ENCODE measurements around the gene HDAC2.
A peak's percentile ranks its signal among the peaks of the same experiment; 100 is the strongest.
"Not testable (repeated sequence)": the region's sequence is repeated elsewhere in the genome, so short reads cannot be mapped to it uniquely, and the experiment has no call there.

HDAC2 gene

GRCh38 chr6:113989675-113990074, 18.7 kb upstream of the HDAC2 start:
- TF ChIP-seq, protein P1, sequence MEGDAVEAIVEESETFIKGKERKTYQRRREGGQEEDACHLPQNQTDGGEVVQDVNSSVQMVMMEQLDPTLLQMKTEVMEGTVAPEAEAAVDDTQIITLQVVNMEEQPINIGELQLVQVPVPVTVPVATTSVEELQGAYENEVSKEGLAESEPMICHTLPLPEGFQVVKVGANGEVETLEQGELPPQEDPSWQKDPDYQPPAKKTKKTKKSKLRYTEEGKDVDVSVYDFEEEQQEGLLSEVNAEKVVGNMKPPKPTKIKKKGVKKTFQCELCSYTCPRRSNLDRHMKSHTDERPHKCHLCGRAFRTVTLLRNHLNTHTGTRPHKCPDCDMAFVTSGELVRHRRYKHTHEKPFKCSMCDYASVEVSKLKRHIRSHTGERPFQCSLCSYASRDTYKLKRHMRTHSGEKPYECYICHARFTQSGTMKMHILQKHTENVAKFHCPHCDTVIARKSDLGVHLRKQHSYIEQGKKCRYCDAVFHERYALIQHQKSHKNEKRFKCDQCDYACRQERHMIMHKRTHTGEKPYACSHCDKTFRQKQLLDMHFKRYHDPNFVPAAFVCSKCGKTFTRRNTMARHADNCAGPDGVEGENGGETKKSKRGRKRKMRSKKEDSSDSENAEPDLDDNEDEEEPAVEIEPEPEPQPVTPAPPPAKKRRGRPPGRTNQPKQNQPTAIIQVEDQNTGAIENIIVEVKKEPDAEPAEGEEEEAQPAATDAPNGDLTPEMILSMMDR (IDR thresholded peaks at IDR 0.05; ENCODE audit: poor library complexity, severe bottlenecking) = no peak
- H3K36me3 ChIP-seq (ENCODE audit: low read depth) = no peaks in the 10 kb centered on the region
- no peaks in the 10 kb centered on the region for H3K9me3 ChIP-seq (ENCODE audit: severe bottlenecking)
- H3K27ac ChIP-seq (ENCODE audit: poor library complexity, severe bottlenecking) = no peak overlapping the region
- no peak overlapping the region for H3K4me3 ChIP-seq (ENCODE audit: severe bottlenecking)
- no peak for DNase-seq (ENCODE audit: low spot score)
- no peak for ATAC-seq (ENCODE audit: low read depth)
- no peaks in the 10 kb centered on the region for H3K27me3 ChIP-seq (ENCODE audit: insufficient read depth, poor library complexity, severe bottlenecking)
- no peaks in the 10 kb centered on the region for H3K4me1 ChIP-seq (ENCODE audit: insufficient read depth, poor library complexity, severe bottlenecking)

DNA sequence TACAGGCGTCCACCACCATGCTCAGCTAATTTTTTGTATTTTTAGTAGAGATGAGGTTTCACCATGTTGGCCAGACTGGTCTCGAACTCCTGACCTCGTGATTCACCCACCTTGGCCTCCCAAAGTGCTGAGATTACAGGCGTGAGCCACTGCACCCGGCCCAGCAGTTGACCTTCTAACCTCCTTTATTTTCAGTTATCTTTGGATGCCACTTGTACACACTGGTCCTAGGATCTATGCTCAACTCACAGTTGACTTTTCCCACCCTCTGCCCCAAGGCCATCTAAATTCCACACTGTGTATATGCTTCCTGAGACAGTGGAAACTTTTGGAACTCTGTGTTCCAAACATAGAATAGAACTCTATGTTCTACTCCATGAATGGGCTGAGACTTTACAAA, 11.7 kb upstream of the HDAC2 start:
- H3K4me1 ChIP-seq (ENCODE audit: insufficient read depth, poor library complexity, severe bottlenecking); H3K4me3 ChIP-seq (ENCODE audit: severe bottlenecking); H3K27ac ChIP-seq (ENCODE audit: poor library complexity, severe bottlenecking); H3K36me3 ChIP-seq (ENCODE audit: low read depth); H3K27me3 ChIP-seq (ENCODE audit: insufficient read depth, poor library complexity, severe bottlenecking); DNase-seq (ENCODE audit: low spot score); H3K9me3 ChIP-seq (ENCODE audit: severe bottlenecking); ATAC-seq (ENCODE audit: low read depth): not testable (repeated sequence)

DNA sequence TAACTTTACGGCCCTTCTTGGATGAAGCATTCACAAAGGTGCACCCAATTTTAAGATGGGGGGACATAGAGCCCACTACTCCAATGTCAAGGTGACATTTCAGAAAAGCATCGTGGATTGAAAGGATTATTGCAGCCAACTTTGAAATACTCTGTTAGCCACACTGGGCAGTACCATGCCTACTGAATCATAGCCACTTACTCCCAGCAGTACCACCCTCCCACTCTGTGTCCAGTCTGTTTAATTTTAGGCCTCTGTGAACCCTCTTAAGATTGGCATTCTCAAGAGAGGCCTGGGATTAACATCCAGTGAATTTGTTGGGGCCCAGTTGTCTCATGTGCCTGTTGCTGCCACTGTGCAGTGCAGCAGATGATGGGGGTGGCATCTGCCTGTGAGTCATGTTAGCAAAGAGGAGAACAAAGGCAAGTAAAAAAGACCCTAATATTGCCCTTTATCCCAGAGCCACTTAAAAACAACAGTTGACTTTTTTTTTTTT, 11.2 kb upstream of the HDAC2 start:
- DNase-seq (ENCODE audit: low spot score) (no peak), ATAC-seq (ENCODE audit: low read depth) (no peak)
- TF ChIP-seq, protein P1 (IDR thresholded peaks at IDR 0.05; ENCODE audit: poor library complexity, severe bottlenecking) = no peak
- Histone ChIP-seq H3K4me3 (ENCODE audit: severe bottlenecking) (no peak overlapping the region), H3K36me3 (ENCODE audit: low read depth) (no peaks in the 10 kb centered on the region), H3K27ac (ENCODE audit: poor library complexity, severe bottlenecking) (no peak overlapping the region), H3K27me3 (ENCODE audit: insufficient read depth, poor library complexity, severe bottlenecking) (no peaks in the 10 kb centered on the region), H3K4me1 (ENCODE audit: insufficient read depth, poor library complexity, severe bottlenecking) (no peaks in the 10 kb centered on the region), H3K9me3 (ENCODE audit: severe bottlenecking) (no peaks in the 10 kb centered on the region)

DNA sequence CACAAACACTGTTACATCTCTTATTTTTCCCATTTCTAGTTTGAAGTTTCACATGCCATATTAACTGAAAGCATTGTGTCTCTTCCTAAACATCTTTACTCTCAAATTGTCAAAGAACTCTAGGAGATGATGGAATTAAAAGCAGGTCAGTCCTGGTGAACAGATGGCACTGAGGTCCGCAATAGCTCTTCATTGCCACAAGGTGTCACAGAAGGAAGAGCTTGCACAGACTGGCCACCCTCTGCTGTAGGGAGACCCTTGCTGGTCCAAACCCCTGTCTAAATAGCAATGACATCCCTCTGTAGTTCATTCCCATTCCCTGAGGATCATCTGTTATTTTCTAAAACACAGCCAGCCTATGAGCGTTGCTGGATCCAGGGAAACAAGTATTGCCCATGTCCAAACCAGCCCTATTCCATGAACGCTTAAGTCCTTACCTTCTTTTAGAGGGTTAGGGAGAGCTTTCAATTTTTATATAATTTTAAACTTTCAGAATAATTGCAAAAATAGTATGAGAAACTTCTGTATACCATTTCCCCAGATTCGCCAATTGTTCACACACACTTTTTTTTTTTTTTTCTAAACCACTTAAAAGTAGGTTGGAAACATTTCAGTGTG, 10.1 kb upstream of the HDAC2 start:
- H3K27ac ChIP-seq (ENCODE audit: poor library complexity, severe bottlenecking) = no peak overlapping the region
- ATAC-seq (ENCODE audit: low read depth) (peak; percentile 76), DNase-seq (ENCODE audit: low spot score) (no peak)
- no peak overlapping the region for H3K4me3 ChIP-seq (ENCODE audit: severe bottlenecking)
- no peaks in the 10 kb centered on the region for H3K27me3 ChIP-seq (ENCODE audit: insufficient read depth, poor library complexity, severe bottlenecking)
- no peaks in the 10 kb centered on the region for H3K36me3 ChIP-seq (ENCODE audit: low read depth)
- TF ChIP-seq, protein P1 (IDR thresholded peaks at IDR 0.05; ENCODE audit: poor library complexity, severe bottlenecking) = peak; percentile 51
- no peaks in the 10 kb centered on the region for H3K4me1 ChIP-seq (ENCODE audit: insufficient read depth, poor library complexity, severe bottlenecking)
- H3K9me3 ChIP-seq (ENCODE audit: severe bottlenecking) = no peaks in the 10 kb centered on the region

GRCh38 chr6:113979937-113980336, 9.0 kb upstream of the HDAC2 start:
- Histone ChIP-seq H3K4me3 (ENCODE audit: severe bottlenecking) (no peak overlapping the region), H3K4me1 (ENCODE audit: insufficient read depth, poor library complexity, severe bottlenecking) (no peaks in the 10 kb centered on the region), H3K27me3 (ENCODE audit: insufficient read depth, poor library complexity, severe bottlenecking) (no peaks in the 10 kb centered on the region), H3K27ac (ENCODE audit: poor library complexity, severe bottlenecking) (no peak overlapping the region), H3K36me3 (ENCODE audit: low read depth) (no peaks in the 10 kb centered on the region), H3K9me3 (ENCODE audit: severe bottlenecking) (no peaks in the 10 kb centered on the region)
- TF ChIP-seq, protein P1 (IDR thresholded peaks at IDR 0.05; ENCODE audit: poor library complexity, severe bottlenecking) = no peak
- ATAC-seq (ENCODE audit: low read depth) (no peak), DNase-seq (ENCODE audit: low spot score) (no peak)
